Pancreas (tissue), 10 donors: ENCODE measurements around the gene PTPRK. TPM values are rescaled to one million over a fixed set of nuclear protein-coding genes. Genes with fewer than 3 reads are reported as not detected.

ENCODE experiments used
- ATAC-seq, 4 donors: fragments of 200-7000 bp; cut with Tn5 transposase; one replicate each; pipeline versions ENCODE4 v1.8.0 to v1.9.1; 2020; ENCODE audit warnings: mild to moderate bottlenecking in 4 of 4, moderate library complexity in 4 of 4
- DNase-seq, 6 donors: peaks; one replicate each; pipeline ENCODE4 v3.0.0-alpha.2; 2020
- FAIRE-seq: peaks from 2 replicates; lab custom pipeline; 2012; peaks lifted over from hg19 to GRCh38; lab: Jason Lieb, UNC
- H3K27ac ChIP-seq, 4 donors: fragments of 200-600 bp; sonication (generic); 1 replicate in 3 of 4; 2 replicates in 1 of 4; pipeline versions ENCODE4 v1.5.0 to v1.8.0; 2020
- H3K27me3 ChIP-seq, 4 donors: fragments of 200-600 bp; one replicate each; pipeline ENCODE4 v1.8.0; 2021
- H3K36me3 ChIP-seq, 3 donors: fragments of 200-600 bp; sonication (generic) in 1 of 3; one replicate each; pipeline versions ENCODE4 v1.5.0 to v1.8.0; 2020 to 2021
- H3K4me1 ChIP-seq, 3 donors: fragments of 200-600 bp; one replicate each; pipeline ENCODE4 v1.8.0; 2021
- H3K4me3 ChIP-seq, 4 donors: fragments of 200-600 bp; sonication (generic) in 2 of 4; one replicate each; pipeline versions ENCODE4 v1.5.0 to v1.8.0; 2020 to 2021
- H3K9me3 ChIP-seq, 4 donors: fragments of 200-600 bp; one replicate each; pipeline ENCODE4 v1.8.0; 2021
- WGBS, 2 donors: extraction: QIAGEN DNeasy Blood & Tissue Kit; methylation state at CpG; one replicate each; pipeline ENCODE4 v1.1.7; 2013; 5-methylcytosine and 5-hydroxymethylcytosine counted together
- intact Hi-C, 3 donors: fragments of 100-400 bp; cut with DNase I; formaldehyde crosslinking; loops; one replicate each; pipeline versions ENCODE4 v1.11.1 to v1.14.2; 2022
- polyA plus RNA-seq, 2 donors: library from polyadenylated mRNA; stranded (reverse); fragments of 200-250 nt; gene quantifications; one replicate each; pipeline ENCODE4 v1.2.3, GENCODE V29; 2013
- total RNA-seq, 6 donors: library from RNA; stranded (reverse); fragmentation: NEBNext Ultra II Directional in 4 of 6; extraction: Animal tissue kit (Norgen Biotek cat#: 25700) in 4 of 6; gene quantifications; one replicate each; pipeline versions ENCODE4 v1.2.1 to v1.2.4, GENCODE V29; 2021 to 2023
- TF ChIP-seq, protein P1 (sequence below), 4 donors: fragments of 200-600 bp; sonication (generic) in 3 of 4; IDR thresholded peaks; one replicate each; pipeline versions ENCODE4 v1.5.0 to v1.8.0; 2021; ENCODE audit warnings: antibody characterized with exemption in 4 of 4
- donor health status: healthy with polysubstance abuse.
- donor health status: DM: no; HTN: no; CAD: no; lungs with moderate emphysema.
- donor health status: DM: no; HTN: no; CAD: no.
- donor health status: control.
- donor health status: control.
- donor health status: Bipolar disorder and iron deficiency.
- donor health status: DM: yes; HTN: yes; CAD: no.
- donor health status: DM: no; HTN: no; CAD: no.
- donor health status: DM: no; HTN: no; CAD: no.
- donor health status: DM: yes; HTN: yes; CAD: no.

The PTPRK gene
- total and polyA plus RNA-seq, 8 donors = 10.5 to 72.7 (median 51.7) TPM

DNA sequence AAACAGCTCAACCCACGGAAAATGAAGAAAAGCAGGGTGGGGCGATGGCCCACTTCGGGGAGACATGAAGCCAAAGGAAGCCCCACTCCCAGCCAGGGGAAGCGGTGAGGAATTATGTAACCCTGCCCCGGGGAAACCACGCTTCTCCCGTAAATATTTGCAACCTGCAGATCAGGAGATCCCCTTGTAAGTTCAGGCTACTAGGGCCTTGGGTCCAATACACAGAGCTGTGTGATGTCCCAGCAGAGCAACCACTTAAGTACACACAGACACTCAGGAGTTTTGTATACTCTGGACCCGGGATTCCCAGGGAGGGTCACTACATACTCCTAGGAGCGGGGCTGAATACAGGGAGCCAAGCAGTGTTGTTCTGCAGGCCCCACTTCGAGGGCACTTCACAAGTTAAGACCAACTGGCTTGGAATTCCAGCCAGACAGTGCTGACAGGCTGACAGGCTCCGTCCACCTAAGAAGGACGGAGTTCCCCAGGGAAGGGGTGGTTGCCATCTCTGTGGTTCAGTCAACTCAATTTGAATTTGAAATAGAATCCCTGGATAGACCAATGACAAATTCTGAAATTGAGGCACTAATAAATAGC lies 318.1 kb downstream of the PTPRK start:
- FAIRE-seq = no peak
- 95% methylated on average over 12 of the region's 12 CpGs for WGBS, 2 donors
- DNase-seq = peak in 1 of 6 donors; percentile 17

DNA sequence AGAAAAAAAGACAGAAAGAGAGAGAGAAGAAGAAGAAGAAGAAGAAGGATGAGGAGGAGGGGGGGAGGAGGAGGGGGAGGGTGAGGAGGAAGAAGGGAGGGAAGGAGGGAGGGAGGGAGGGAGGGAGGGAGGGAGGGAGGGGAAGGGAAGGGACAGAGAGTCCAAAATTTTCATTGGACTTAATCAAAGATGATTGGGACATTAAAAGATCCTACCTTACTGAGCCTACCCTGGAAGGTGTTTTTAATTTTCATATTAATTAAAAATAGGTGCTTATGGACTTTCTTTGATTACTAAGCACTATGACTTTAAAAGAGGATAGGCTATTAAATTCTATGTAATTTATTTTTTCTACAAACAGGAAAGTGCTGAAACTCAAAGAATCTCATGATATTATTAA lies 319.6 kb downstream of the PTPRK start:
- no peaks in the 10 kb centered on the region for H3K27me3 ChIP-seq
- no peaks in the 10 kb centered on the region for H3K36me3 ChIP-seq
- FAIRE-seq (no peak), ATAC-seq (no peak), DNase-seq (no peak)
- H3K9me3 ChIP-seq = no peaks in the 10 kb centered on the region
- no peaks in the 10 kb centered on the region for H3K4me1 ChIP-seq
- intact Hi-C loops = no loop called here
- H3K27ac ChIP-seq = no peak overlapping the region
- H3K4me3 ChIP-seq = no peak overlapping the region
- TF ChIP-seq, protein P1, sequence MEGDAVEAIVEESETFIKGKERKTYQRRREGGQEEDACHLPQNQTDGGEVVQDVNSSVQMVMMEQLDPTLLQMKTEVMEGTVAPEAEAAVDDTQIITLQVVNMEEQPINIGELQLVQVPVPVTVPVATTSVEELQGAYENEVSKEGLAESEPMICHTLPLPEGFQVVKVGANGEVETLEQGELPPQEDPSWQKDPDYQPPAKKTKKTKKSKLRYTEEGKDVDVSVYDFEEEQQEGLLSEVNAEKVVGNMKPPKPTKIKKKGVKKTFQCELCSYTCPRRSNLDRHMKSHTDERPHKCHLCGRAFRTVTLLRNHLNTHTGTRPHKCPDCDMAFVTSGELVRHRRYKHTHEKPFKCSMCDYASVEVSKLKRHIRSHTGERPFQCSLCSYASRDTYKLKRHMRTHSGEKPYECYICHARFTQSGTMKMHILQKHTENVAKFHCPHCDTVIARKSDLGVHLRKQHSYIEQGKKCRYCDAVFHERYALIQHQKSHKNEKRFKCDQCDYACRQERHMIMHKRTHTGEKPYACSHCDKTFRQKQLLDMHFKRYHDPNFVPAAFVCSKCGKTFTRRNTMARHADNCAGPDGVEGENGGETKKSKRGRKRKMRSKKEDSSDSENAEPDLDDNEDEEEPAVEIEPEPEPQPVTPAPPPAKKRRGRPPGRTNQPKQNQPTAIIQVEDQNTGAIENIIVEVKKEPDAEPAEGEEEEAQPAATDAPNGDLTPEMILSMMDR (IDR thresholded peaks at IDR 0.05) = no peak

More for the DNA sequence above, 318.1 kb downstream of the PTPRK start:
- intact Hi-C loops = no loop called here
- H3K9me3 ChIP-seq = no peaks in the 10 kb centered on the region
- no peaks in the 10 kb centered on the region for H3K27me3 ChIP-seq
- H3K4me3 ChIP-seq = no peak overlapping the region
- H3K4me1 ChIP-seq = no peaks in the 10 kb centered on the region
- no peaks in the 10 kb centered on the region for H3K36me3 ChIP-seq
- H3K27ac ChIP-seq = no peak overlapping the region
- TF ChIP-seq, protein P1 (IDR thresholded peaks at IDR 0.05) = no peak
- ATAC-seq = no peak

DNA sequence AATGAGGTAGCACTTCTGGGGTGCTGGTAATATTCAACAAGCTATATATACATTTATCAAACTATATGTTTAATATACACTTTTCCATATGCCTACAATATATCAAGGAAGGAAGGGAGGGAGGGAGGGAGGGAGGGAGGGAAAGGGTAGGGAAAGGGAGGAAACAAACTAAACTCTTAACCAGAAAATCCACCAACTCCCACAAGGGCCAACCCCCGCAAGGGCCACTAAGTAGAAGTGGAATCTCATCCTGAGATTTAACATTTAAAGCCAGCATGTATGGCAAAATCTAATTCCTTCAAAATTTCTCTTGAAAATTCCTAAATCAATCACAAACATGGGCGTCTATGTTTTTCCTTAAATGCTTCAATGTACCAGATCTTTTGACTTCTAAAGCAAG lies 320.9 kb downstream of the PTPRK start:
- no peaks in the 10 kb centered on the region for H3K4me1 ChIP-seq
- WGBS, 2 donors = 96 to 100% methylated on average over 2 of the region's 2 CpGs

DNA sequence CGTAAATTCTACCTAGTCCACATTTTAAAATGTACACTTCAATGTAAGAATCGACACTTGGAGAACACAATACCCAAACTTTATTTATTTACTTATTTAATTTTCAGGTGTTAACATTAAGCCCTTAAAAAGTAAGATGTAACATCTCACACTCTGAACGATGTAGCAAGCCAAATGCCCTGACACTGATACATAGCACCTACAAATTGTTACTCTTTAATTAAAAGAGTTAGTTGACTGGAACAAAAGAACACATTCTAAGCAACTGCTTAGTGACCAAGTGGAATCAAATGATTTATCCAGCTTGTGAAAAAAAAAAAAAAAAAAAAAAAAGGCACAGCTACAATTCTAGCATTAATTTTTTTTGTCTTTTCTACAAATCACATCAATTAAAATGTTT lies 327.4 kb downstream of the PTPRK start:
- WGBS, 2 donors = 91% methylated on average over 3 of the region's 3 CpGs
- no peak for ATAC-seq
- DNase-seq = no peak
- H3K9me3 ChIP-seq = no peaks in the 10 kb centered on the region
- H3K27me3 ChIP-seq = no peaks in the 10 kb centered on the region
- TF ChIP-seq, protein P1 (IDR thresholded peaks at IDR 0.05) = no peak
- no peaks in the 10 kb centered on the region for H3K36me3 ChIP-seq
- H3K4me3 ChIP-seq = no peak overlapping the region
- no peaks in the 10 kb centered on the region for H3K4me1 ChIP-seq
- intact Hi-C loops = no loop called here
- no peak overlapping the region for H3K27ac ChIP-seq
- no peak for FAIRE-seq

More for the DNA sequence above, 320.9 kb downstream of the PTPRK start:
- H3K27me3 ChIP-seq = no peaks in the 10 kb centered on the region
- intact Hi-C loops = no loop called here
- H3K4me3 ChIP-seq = no peak overlapping the region
- no peaks in the 10 kb centered on the region for H3K9me3 ChIP-seq
- TF ChIP-seq, protein P1 (IDR thresholded peaks at IDR 0.05) = no peak
- no peak overlapping the region for H3K27ac ChIP-seq
- ATAC-seq = no peak
- H3K36me3 ChIP-seq = no peaks in the 10 kb centered on the region
- no peak for FAIRE-seq
- no peak for DNase-seq

DNA sequence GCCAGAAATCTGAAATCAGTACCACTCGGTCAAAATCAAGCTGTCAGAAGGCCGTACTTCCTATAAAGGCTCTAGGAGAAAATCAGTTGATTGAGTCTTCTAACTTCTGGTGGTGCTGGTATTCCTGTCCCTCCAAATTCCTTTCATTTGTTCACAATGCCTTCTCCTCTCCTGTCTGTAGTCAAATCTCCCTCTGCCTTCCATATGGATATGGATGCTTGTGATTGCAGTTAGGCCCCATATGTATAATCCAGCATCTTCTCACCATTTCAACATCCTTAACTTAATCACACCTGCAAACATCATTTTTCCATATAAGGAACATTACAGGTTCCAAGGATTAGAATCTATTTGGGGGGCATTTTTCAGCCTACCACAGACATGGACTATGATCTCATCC lies 331.7 kb downstream of the PTPRK start:
- H3K27ac ChIP-seq = no peak overlapping the region
- WGBS, 2 donors = 99 to 100% methylated on average over 2 of the region's 2 CpGs
- H3K36me3 ChIP-seq = peaks cover 0 to 7% (median 0%) of the 10 kb centered on the region in 3 donors
- intact Hi-C loops = no loop called here
- H3K9me3 ChIP-seq = no peaks in the 10 kb centered on the region
- ATAC-seq (no peak), DNase-seq (no peak), FAIRE-seq (no peak)
- H3K4me3 ChIP-seq = no peak overlapping the region
- no peaks in the 10 kb centered on the region for H3K27me3 ChIP-seq
- TF ChIP-seq, protein P1 (IDR thresholded peaks at IDR 0.05) = no peak
- H3K4me1 ChIP-seq = no peaks in the 10 kb centered on the region
